Activated CD8-positive, alpha-beta memory T cell treated with anti-CD3 and anti-CD28 coated beads for 48 hours (primary cell): ENCODE measurements around the gene PSMB9.
"Not testable (repeated sequence)": the region's sequence is repeated elsewhere in the genome, so short reads cannot be mapped to it uniquely, and the experiment has no call there.

Experiments used
- DNase-seq, 3 experiments: peaks; one replicate each; pipeline ENCODE4 v3.0.0-alpha.2; 2020; ENCODE audit warnings: low read depth in 2 of 3, low spot score in 2 of 3

Gene PSMB9

GRCh38 chr6:32860674-32861073, 6.7 kb downstream of the PSMB9 start:
- no peak for DNase-seq

- DNase-seq = no peak
These were observed 8.7 kb downstream of the PSMB9 start for GRCh38 chr6:32862725-32863124.

GRCh38 chr6:32865724-32866443, 11.9 kb downstream of the PSMB9 start:
- no peak for DNase-seq

- DNase-seq = no peak
These were observed 13.1 kb downstream of the PSMB9 start for GRCh38 chr6:32867022-32867477.

GRCh38 chr6:32867554-32868256, 13.7 kb downstream of the PSMB9 start:
- no peak for DNase-seq

GRCh38 chr6:32868257-32868788, 14.3 kb downstream of the PSMB9 start:
- peak; percentile 52 to 89 (median 73) for DNase-seq

GRCh38 chr6:32873947-32874346, 20.0 kb downstream of the PSMB9 start:
- DNase-seq = not testable (repeated sequence)

- no peak for DNase-seq
These were observed 22.6 kb downstream of the PSMB9 start for GRCh38 chr6:32876603-32877002.

GRCh38 chr6:32879691-32880090, 25.7 kb downstream of the PSMB9 start:
- no peak for DNase-seq

- not testable (repeated sequence) for DNase-seq
These were observed 27.0 kb downstream of the PSMB9 start for GRCh38 chr6:32880962-32881361.

- DNase-seq = no peak
These were observed 28.9 kb downstream of the PSMB9 start for GRCh38 chr6:32882879-32883250.

- no peak for DNase-seq
These were observed 29.8 kb downstream of the PSMB9 start for GRCh38 chr6:32883789-32884188.

GRCh38 chr6:32885698-32886286, 31.8 kb downstream of the PSMB9 start:
- no peak for DNase-seq

- DNase-seq = no peak
These were observed 32.8 kb downstream of the PSMB9 start for GRCh38 chr6:32886681-32887383.

GRCh38 chr6:32887616-32888015, 33.6 kb downstream of the PSMB9 start:
- DNase-seq = no peak

GRCh38 chr6:32888576-32888975, 34.6 kb downstream of the PSMB9 start:
- DNase-seq = no peak

GRCh38 chr6:32889533-32889932, 35.5 kb downstream of the PSMB9 start:
- no peak for DNase-seq

- DNase-seq = no peak
These were observed 36.8 kb downstream of the PSMB9 start for GRCh38 chr6:32890831-32891230.

GRCh38 chr6:32894085-32895005, 40.4 kb downstream of the PSMB9 start:
- peak; percentile 88 to 99 (median 96) for DNase-seq

- no peak for DNase-seq
These were observed 41.0 kb downstream of the PSMB9 start for GRCh38 chr6:32895006-32895345.
